Measurements from ENCODE around the gene SFT2D2. TPM values are rescaled to one million over a fixed set of nuclear protein-coding genes. Genes with fewer than 3 reads are reported as not detected.

Gene SFT2D2
- total RNA-seq, result 10 to 100 TPM; 32.5 to 34.3 TPM
- polyA plus RNA-seq (2013, experiment 1 of 2), result 11.8 TPM
- polyA plus RNA-seq (2013, experiment 2 of 2), result 12.3 TPM
- long read RNA-seq, experiment 1, partial matches to known transcripts, result 0 of 6 reads
- long read RNA-seq, experiment 1, other reads (novel, unspliced or antisense), result 6 of 6 reads
- long read RNA-seq, experiment 2, full-length matches to known transcripts, result 2 of 15 reads
- long read RNA-seq, experiment 2, partial matches to known transcripts, result 1 of 15 reads
- long read RNA-seq, experiment 2, other reads (novel, unspliced or antisense), result 12 of 15 reads
- long read RNA-seq, experiment 3, full-length matches to known transcripts, result 3 of 13 reads
- long read RNA-seq, experiment 3, partial matches to known transcripts, result 4 of 13 reads
- long read RNA-seq, experiment 3, other reads (novel, unspliced or antisense), result 6 of 13 reads
- long read RNA-seq, experiment 4, full-length matches to known transcripts, result 8 of 9 reads
- long read RNA-seq, experiment 4, partial matches to known transcripts, result 0 of 9 reads
- long read RNA-seq, experiment 4, other reads (novel, unspliced or antisense), result 1 of 9 reads

- Histone ChIP-seq H3K27me3 (ENCODE audit: control insufficient read depth, insufficient read depth, low read length, poor library complexity, severe bottlenecking) (no peaks in the 10 kb centered on the region), H3K27ac (ENCODE audit: low read depth, low read length) (peak within 1 kb of the TSS; percentile 88), H3K4me3 (ENCODE audit: low read length) (peak within 1 kb of the TSS; percentile 85), H3K36me3 (ENCODE audit: control insufficient read depth, insufficient read depth, low read length) (peaks cover 11% of the 10 kb centered on the region), H3K9ac (ENCODE audit: extremely low read depth, low read length, poor library complexity, severe bottlenecking) (peak within 1 kb of the TSS; percentile 67), H3K4me1 (ENCODE audit: control insufficient read depth, insufficient read depth, low read length) (peaks cover 4% of the 10 kb centered on the region), H3K9me3 (ENCODE audit: control insufficient read depth, low read length) (peaks cover 8% of the 10 kb centered on the region)
- peak within 1 kb of the TSS; percentile 74 for H3K4me3 Mint-ChIP-seq
- peaks cover 11% of the 10 kb centered on the region for H3K9me3 Mint-ChIP-seq
- peak within 1 kb of the TSS; percentile 96 for H3K27ac Mint-ChIP-seq
- 2 to 4% methylated on average over 7 to 58 of the region's 58 CpGs for WGBS, 2 experiments (ENCODE audit: insufficient coverage in 1 of 2, insufficient read length in 1 of 2)
- peaks cover 19% of the 10 kb centered on the region for H3K4me1 Mint-ChIP-seq
- peaks cover 11% of the 10 kb centered on the region for H3K36me3 Mint-ChIP-seq (ENCODE audit: low read depth)
- peaks cover 4% of the 10 kb centered on the region for H3K27me3 Mint-ChIP-seq (ENCODE audit: insufficient read depth)
- peak; percentile 89 for DNase-seq
- TF ChIP-seq CTCF (conservative IDR thresholded peaks at IDR 0.05), result no peak
Measured at GRCh38 chr1:168225476-168226190, at the start of gene SFT2D2. Gene SFT2D2, plus strand, starts transcription at chr1:168226004. Its CDS starts 76 bp downstream, at chr1:168226080.

GRCh38 chr1:168178227-168178637 lies 47.6 kb upstream of the SFT2D2 start:
- Histone ChIP-seq H3K36me3 (ENCODE audit: control insufficient read depth, insufficient read depth, low read length) (no peaks in the 10 kb centered on the region), H3K4me3 (ENCODE audit: low read length) (peak overlapping the region; percentile 98), H3K27ac (ENCODE audit: low read depth, low read length) (peak overlapping the region; percentile 21), H3K9ac (ENCODE audit: extremely low read depth, low read length, poor library complexity, severe bottlenecking) (peak overlapping the region; percentile 11), H3K4me1 (ENCODE audit: control insufficient read depth, insufficient read depth, low read length) (peaks cover 3% of the 10 kb centered on the region), H3K9me3 (ENCODE audit: control insufficient read depth, low read length) (no peaks in the 10 kb centered on the region), H3K27me3 (ENCODE audit: control insufficient read depth, insufficient read depth, low read length, poor library complexity, severe bottlenecking) (no peaks in the 10 kb centered on the region)
- no peak for DNase-seq
- no peaks in the 10 kb centered on the region for H3K27me3 Mint-ChIP-seq (ENCODE audit: insufficient read depth)
- H3K4me3 Mint-ChIP-seq, result no peak overlapping the region
- H3K36me3 Mint-ChIP-seq (ENCODE audit: low read depth), result no peaks in the 10 kb centered on the region
- H3K9me3 Mint-ChIP-seq, result no peaks in the 10 kb centered on the region
- no peak overlapping the region for H3K27ac Mint-ChIP-seq
- H3K4me1 Mint-ChIP-seq, result peaks cover under 1% of the 10 kb centered on the region
- TF ChIP-seq CTCF (conservative IDR thresholded peaks at IDR 0.05), result no peak
- 75 to 80% methylated on average over 4 to 5 of the region's 5 CpGs for WGBS, 2 experiments (ENCODE audit: insufficient coverage in 1 of 2, insufficient read length in 1 of 2)

- H3K36me3 ChIP-seq (ENCODE audit: control insufficient read depth, insufficient read depth, low read length), result no peaks in the 10 kb centered on the region
- peak; percentile 87 for TF ChIP-seq CTCF (conservative IDR thresholded peaks at IDR 0.05)
- H3K27me3 ChIP-seq (ENCODE audit: control insufficient read depth, insufficient read depth, low read length, poor library complexity, severe bottlenecking), result no peaks in the 10 kb centered on the region
- peak within 1 kb of the TSS; percentile 66 for H3K9ac ChIP-seq (ENCODE audit: extremely low read depth, low read length, poor library complexity, severe bottlenecking)
- Mint-ChIP-seq H3K4me3 (no peak within 1 kb of the TSS), H3K36me3 (ENCODE audit: low read depth) (no peaks in the 10 kb centered on the region), H3K4me1 (peaks cover 6% of the 10 kb centered on the region), H3K27ac (no peak within 1 kb of the TSS), H3K9me3 (no peaks in the 10 kb centered on the region), H3K27me3 (ENCODE audit: insufficient read depth) (no peaks in the 10 kb centered on the region)
- H3K9me3 ChIP-seq (ENCODE audit: control insufficient read depth, low read length), result no peaks in the 10 kb centered on the region
- 0% methylated on average over 30 to 56 of the region's 56 CpGs for WGBS, 2 experiments (ENCODE audit: insufficient coverage in 1 of 2, insufficient read length in 1 of 2)
- DNase-seq, result peak; percentile 99
- peak within 1 kb of the TSS; percentile 98 for H3K4me3 ChIP-seq (ENCODE audit: low read length)
- peaks cover 3% of the 10 kb centered on the region for H3K4me1 ChIP-seq (ENCODE audit: control insufficient read depth, insufficient read depth, low read length)
- peak within 1 kb of the TSS; percentile 83 for H3K27ac ChIP-seq (ENCODE audit: low read depth, low read length)
Measured at GRCh38 chr1:168178638-168179437, 47.0 kb upstream of the SFT2D2 start, which contains the start of gene TIPRL. Gene TIPRL, plus strand, starts transcription at chr1:168178962. Its CDS starts 116 bp downstream, at chr1:168179078.
